GM15510 (cell line): ENCODE measurements around the gene C1D.

ENCODE experiments used
- POLR2A ChIP-seq: IDR thresholded peaks from 3 replicates; pipeline ENCODE4 v1.6.1; 2011; ENCODE audit warnings: borderline replicate concordance; ENCODE audit not compliant: insufficient read length; ENCODE audit errors: extremely low read depth

Gene C1D, protein sequence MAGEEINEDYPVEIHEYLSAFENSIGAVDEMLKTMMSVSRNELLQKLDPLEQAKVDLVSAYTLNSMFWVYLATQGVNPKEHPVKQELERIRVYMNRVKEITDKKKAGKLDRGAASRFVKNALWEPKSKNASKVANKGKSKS

GRCh38 chr2:68062680-68063387 is at the start of gene C1D:
C1D (minus strand) TSS chr2:68063004; CDS start chr2:68047310, 15,694 bp downstream.
- peak; percentile 76 for TF ChIP-seq POLR2A

GRCh38 chr2:68110102-68110501 is 47.3 kb upstream of the C1D start:
- no peak for TF ChIP-seq POLR2A

GRCh38 chr2:68108120-68108519 is 45.3 kb upstream of the C1D start:
- no peak for TF ChIP-seq POLR2A

DNA sequence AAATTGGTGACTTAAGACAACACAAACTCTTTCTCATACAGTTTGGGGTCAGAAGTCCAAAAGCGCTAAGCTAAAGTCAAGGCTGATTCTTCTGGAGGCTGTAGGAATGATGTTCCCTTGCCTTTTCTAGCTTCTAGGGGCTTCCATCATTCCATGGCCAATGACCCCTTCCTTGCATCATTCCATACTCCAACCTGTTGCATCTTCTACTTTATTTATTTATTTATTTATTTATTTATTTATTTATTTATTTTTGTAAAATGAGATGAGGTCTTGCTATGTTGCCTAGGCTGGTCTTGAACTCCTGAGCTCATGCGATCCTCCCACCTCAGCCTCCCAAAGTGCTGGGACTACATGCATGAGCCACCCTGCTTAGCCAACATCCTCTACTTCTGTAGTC is 44.7 kb upstream of the C1D start:
- TF ChIP-seq POLR2A = no peak

DNA sequence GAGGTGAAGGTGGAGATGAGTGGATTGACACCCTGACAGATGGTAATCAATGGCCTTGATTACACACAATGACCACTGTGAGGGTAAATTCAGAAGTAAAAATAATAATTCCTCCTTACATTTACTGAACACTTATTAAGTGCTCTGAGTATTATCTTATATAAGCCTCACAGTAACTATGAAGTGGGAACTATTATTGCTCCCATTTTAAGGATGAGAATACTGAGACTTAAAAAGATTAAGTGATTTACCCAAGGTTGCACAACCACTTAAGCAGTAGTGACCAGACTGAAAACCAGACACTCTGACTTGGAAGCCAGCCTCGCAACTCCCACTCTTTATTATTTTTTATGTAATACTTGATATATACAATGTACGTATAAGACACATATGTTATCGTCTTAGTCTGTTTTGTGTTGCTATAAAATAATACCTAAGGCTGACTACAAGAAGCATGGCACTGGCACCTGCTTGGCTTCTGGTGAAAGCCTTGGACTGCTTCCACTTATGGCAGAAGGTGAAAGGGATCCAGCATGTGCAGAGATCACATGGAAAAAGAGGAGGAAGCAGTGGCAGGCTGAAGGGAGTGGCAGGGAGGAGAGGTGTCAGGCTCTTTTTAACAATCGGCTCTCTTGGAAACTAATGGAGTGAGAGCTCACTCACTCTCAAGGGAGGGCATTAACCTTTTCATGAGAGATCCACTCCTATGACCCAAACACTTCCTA is 41.5 kb upstream of the C1D start:
- no peak for TF ChIP-seq POLR2A

GRCh38 chr2:68103709-68104055 is 40.9 kb upstream of the C1D start:
- no peak for TF ChIP-seq POLR2A

DNA sequence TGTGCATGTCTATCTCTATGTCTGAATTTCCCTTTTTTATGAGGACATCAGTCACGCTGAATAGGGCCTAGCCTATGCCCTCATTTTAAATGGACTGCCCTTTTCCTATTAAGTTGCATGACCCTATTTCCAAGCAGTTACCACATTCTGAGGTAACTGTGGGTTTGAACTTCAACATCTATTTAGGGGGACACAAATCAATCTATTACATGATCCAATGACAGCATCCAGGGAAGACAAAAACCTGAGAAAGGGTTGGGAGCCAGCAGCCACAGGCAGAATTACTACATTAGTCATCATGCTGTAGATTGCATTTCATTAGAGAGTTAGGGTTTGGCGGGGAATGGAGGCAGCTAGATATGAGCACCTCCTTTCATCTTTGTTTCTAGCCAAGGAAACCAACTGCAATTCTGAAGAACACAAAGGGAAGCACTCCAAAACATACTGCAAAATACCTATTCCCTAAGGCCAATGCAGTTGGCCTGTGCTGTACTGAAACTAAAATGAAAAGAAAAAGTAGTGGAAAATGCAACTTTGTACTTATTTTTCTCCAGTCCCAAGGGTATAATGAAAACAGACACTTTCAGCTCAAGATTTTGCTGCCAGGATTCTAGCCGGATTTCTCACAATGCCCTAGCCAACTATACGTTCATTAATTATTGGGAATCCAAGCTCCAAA is 40.4 kb upstream of the C1D start:
- TF ChIP-seq POLR2A = no peak

DNA sequence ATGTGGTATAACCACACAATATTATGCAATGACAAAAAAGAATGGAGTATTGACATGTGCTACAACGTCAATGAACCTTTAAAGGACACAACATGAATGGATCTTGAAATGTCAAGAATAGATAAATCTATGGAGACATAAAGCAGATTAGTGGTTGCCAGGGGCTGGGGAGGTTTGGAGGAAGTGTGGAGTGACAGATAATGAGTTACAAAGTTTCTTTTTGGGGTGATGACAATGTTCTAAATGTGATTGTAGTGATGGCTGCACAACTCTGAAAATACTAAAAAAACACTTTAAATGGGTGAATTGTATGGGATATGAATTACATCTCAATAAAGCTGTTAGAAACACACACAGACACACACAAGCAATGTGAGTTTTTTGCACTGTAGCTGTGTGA is 37.4 kb upstream of the C1D start:
- TF ChIP-seq POLR2A = no peak

GRCh38 chr2:68099260-68099659 is 36.5 kb upstream of the C1D start:
- TF ChIP-seq POLR2A = no peak

- TF ChIP-seq POLR2A = no peak
Measured at GRCh38 chr2:68098291-68098797, 35.5 kb upstream of the C1D start.

DNA sequence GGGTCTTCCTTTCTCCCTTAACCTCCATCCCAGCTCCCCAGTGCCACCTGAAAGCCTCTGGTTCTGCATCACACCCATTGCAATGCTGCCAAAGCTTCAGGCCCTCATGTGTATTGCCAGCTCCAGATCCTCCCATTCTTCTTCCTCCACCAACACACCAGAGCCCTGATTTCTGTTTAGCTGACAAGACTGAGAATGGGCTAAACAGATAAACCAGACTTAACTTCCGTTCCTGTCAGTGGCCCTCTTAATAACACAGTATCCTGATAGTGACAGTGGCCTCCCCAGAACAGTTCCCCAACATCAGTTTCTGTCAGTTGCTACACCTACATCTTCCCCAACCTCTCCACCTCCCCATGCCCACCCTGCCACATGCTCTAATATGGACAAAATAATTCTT is 31.3 kb upstream of the C1D start:
- TF ChIP-seq POLR2A = no peak

DNA sequence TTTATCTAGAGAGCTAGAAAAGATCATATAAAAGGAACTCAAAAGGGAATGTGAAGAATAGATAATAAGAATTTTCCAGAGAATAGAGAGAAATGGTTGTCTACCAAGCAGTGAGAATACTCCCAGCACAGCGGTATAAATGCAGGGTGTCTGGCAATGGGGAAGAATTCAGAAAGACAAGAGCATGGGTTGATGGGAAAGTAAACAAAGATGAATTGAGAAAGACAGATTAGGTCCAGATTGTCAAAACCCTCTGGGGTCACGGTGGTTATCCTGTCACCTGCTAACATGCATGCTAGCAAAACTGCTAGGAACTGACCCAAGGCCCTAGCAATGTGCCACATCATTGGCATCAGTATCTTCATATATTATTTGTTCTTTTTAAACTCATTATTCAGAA is 30.8 kb upstream of the C1D start:
- TF ChIP-seq POLR2A = no peak

- TF ChIP-seq POLR2A = no peak
Measured at GRCh38 chr2:68091439-68092034, 28.7 kb upstream of the C1D start.

- TF ChIP-seq POLR2A = no peak
Measured at GRCh38 chr2:68089961-68090360, 27.2 kb upstream of the C1D start.

- no peak for TF ChIP-seq POLR2A
Measured at GRCh38 chr2:68088940-68089339, 26.1 kb upstream of the C1D start.
